Osteocyte (in vitro differentiated cells): Measurements from ENCODE around the gene GIPC2. TPM values are rescaled to one million over a fixed set of nuclear protein-coding genes. Genes with fewer than 3 reads are reported as not detected.

ENCODE experiments used
- DNase-seq: peaks from one replicate; pipeline ENCODE4 v3.0.0; 2021; ENCODE audit warnings: mixed read lengths; ENCODE audit not compliant: unreplicated experiment; ENCODE audit errors: extremely low spot score
- H3K27ac Mint-ChIP-seq: one replicate; pipeline ENCODE4 v1.8.0; 2021; ENCODE audit warnings: mild to moderate bottlenecking, mixed read lengths; ENCODE audit not compliant: unreplicated experiment
- H3K27me3 Mint-ChIP-seq: one replicate; pipeline ENCODE4 v1.8.0; 2021; ENCODE audit warnings: mixed read lengths; ENCODE audit not compliant: unreplicated experiment
- H3K36me3 Mint-ChIP-seq: one replicate; pipeline ENCODE4 v1.8.0; 2021; ENCODE audit warnings: mixed read lengths; ENCODE audit not compliant: unreplicated experiment
- H3K4me1 Mint-ChIP-seq: one replicate; pipeline ENCODE4 v1.8.0; 2021; ENCODE audit warnings: mixed read lengths; ENCODE audit not compliant: unreplicated experiment
- H3K4me3 Mint-ChIP-seq: one replicate; pipeline ENCODE4 v1.8.0; 2021; ENCODE audit warnings: mild to moderate bottlenecking, moderate library complexity, mixed read lengths; ENCODE audit not compliant: unreplicated experiment
- H3K9me3 Mint-ChIP-seq: one replicate; pipeline ENCODE4 v1.8.0; 2021; ENCODE audit warnings: mixed read lengths; ENCODE audit not compliant: unreplicated experiment
- total RNA-seq: library from RNA; stranded (reverse); gene quantifications from 2 replicates; pipeline ENCODE4 v1.2.1, GENCODE V29; 2021
- TF ChIP-seq, protein P1 (sequence below): fragments of 200-600 bp; sonication (generic); IDR thresholded peaks from 2 replicates; pipeline ENCODE4 v1.5.0; 2021; ENCODE audit warnings: antibody characterized with exemption, mild to moderate bottlenecking, moderate library complexity

The GIPC2 gene
- total RNA-seq, 1 donor from 2014 or later: 0.08 TPM

DNA sequence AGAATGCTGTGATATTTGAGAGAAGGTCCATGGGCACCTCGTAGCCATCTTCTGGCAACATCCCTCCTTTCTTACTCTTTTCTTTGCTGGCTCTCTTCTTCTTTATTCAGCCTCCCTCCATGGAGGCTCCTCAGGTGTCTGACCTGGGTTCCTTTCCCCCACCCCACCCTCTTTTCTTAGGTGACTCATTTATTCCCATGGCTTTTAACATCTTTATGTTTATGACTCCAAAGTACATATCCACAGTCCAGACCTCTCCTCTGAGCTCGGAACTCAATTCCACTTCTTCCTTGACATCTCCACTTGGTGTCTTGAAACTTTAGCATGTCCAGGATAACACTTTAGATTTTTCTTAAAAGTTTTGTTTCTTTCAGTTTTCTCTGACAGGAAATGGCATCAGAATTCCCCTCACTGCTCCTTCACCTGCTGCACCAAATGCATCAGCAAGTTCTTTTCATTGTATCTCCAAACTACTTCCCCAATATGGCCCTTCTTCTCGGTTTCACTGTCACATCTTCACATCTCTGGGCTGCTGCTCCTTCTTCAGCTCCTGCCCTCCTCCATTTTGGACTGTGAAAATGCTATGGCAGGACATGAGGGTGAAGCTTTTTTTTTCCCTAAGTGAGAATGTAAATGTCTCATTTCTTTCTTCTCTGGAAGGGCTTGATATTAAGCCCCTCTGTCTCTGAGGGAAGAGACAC is 95.9 kb downstream of the GIPC2 start:
- H3K4me1 Mint-ChIP-seq: peaks cover 2% of the 10 kb centered on the region
- no peaks in the 10 kb centered on the region for H3K9me3 Mint-ChIP-seq
- H3K27ac Mint-ChIP-seq: no peak overlapping the region
- no peak overlapping the region for H3K4me3 Mint-ChIP-seq
- H3K36me3 Mint-ChIP-seq: no peaks in the 10 kb centered on the region
- peaks cover 12% of the 10 kb centered on the region for H3K27me3 Mint-ChIP-seq
- TF ChIP-seq, protein P1, sequence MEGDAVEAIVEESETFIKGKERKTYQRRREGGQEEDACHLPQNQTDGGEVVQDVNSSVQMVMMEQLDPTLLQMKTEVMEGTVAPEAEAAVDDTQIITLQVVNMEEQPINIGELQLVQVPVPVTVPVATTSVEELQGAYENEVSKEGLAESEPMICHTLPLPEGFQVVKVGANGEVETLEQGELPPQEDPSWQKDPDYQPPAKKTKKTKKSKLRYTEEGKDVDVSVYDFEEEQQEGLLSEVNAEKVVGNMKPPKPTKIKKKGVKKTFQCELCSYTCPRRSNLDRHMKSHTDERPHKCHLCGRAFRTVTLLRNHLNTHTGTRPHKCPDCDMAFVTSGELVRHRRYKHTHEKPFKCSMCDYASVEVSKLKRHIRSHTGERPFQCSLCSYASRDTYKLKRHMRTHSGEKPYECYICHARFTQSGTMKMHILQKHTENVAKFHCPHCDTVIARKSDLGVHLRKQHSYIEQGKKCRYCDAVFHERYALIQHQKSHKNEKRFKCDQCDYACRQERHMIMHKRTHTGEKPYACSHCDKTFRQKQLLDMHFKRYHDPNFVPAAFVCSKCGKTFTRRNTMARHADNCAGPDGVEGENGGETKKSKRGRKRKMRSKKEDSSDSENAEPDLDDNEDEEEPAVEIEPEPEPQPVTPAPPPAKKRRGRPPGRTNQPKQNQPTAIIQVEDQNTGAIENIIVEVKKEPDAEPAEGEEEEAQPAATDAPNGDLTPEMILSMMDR: no peak
- no peak for DNase-seq

DNA sequence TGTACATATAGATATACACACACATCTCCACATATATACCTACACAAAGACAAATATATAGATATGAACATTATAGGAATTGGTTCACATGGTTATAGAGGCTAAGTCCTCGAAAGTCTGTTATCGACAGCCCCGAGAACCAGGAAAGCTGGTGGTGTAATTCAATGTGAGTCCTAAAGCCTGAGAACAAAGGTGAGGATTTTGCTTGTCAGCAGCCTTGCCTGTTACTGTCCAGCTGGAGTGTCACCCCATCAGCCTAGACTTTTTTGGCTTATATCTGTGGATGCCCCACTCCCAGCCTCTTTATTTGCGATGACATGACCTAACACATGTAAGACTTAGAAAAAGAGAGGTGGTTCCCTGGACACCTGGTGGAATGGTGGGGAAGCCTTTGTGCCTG is 97.0 kb downstream of the GIPC2 start:
- TF ChIP-seq, protein P1: no peak
- Mint-ChIP-seq H3K36me3 (no peaks in the 10 kb centered on the region), H3K27me3 (peaks cover 20% of the 10 kb centered on the region), H3K4me3 (no peak overlapping the region), H3K27ac (no peak overlapping the region), H3K9me3 (no peaks in the 10 kb centered on the region), H3K4me1 (peaks cover 2% of the 10 kb centered on the region)
- no peak for DNase-seq

DNA sequence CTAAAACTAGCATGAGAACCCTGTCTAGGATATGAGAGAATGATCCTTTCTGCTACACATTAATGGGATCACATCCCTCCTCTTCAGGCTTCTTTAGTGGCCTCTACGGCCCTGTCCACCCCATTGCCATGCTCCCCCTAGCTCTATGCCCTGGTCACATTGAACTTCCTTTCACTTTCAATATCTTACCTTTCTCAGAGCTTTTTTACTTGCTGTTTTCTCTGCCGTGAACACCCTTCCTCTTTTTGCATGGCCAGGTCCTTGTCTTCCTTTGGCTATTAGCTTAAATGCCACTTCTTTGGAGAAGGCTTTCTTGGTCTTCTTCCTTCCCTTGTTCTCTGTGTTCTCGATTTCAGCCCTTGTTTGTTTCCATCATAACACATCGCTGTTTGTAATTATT is 97.4 kb downstream of the GIPC2 start:
- Mint-ChIP-seq H3K4me1 (peaks cover 2% of the 10 kb centered on the region), H3K27ac (no peak overlapping the region), H3K27me3 (peaks cover 23% of the 10 kb centered on the region), H3K9me3 (no peaks in the 10 kb centered on the region), H3K36me3 (no peaks in the 10 kb centered on the region), H3K4me3 (no peak overlapping the region)
- no peak for DNase-seq
- TF ChIP-seq, protein P1: no peak

DNA sequence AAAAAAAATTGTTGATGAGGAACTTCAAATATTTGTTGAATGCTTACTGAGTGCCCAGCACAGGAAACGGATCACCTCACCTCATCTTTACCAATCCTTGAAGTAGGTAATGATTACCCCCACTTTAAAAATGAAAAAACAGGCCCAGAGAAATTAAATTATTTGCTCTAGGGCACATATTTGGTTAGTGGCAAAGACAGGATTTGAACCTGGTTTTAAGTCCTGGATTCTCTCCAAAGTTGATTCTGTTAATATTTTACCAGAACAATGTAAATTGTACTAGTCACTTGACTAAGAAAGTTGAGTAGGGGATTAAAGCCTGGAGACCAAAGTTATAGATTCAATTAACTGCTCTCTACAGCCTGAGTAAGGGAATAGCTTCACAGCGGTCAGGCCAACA is 97.9 kb downstream of the GIPC2 start:
- peaks cover 29% of the 10 kb centered on the region for H3K27me3 Mint-ChIP-seq
- no peaks in the 10 kb centered on the region for H3K36me3 Mint-ChIP-seq
- TF ChIP-seq, protein P1: no peak
- peaks cover 4% of the 10 kb centered on the region for H3K9me3 Mint-ChIP-seq
- no peak for DNase-seq
- peaks cover 2% of the 10 kb centered on the region for H3K4me1 Mint-ChIP-seq
- H3K4me3 Mint-ChIP-seq: no peak overlapping the region
- H3K27ac Mint-ChIP-seq: no peak overlapping the region

DNA sequence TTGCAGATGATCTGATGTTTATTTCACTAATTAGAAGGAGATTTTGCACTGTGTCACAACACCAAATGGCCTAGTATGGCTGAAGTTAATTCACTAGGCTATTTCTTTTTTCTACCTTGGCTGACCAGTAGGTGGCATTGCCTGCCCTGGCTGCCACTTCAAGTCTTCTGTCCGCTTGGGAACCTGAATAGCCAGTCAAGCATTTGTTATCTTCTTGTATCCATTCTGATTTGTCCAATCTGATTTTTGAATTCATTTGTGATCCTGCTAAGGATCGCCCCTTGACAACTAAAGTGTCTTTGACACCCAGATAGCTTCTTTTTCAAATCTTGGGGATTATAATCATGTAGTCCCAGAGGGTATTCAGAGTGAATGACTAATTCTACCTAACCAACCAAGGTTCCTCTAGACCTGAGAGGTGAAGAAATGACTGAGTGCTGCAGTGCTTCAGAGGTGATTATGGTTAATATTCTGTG is 99.4 kb downstream of the GIPC2 start:
- no peaks in the 10 kb centered on the region for H3K36me3 Mint-ChIP-seq
- no peak overlapping the region for H3K4me3 Mint-ChIP-seq
- peaks cover 33% of the 10 kb centered on the region for H3K27me3 Mint-ChIP-seq
- TF ChIP-seq, protein P1: peak; percentile 94
- no peak for DNase-seq
- H3K27ac Mint-ChIP-seq: no peak overlapping the region
- peaks cover 2% of the 10 kb centered on the region for H3K4me1 Mint-ChIP-seq
- H3K9me3 Mint-ChIP-seq: peaks cover 8% of the 10 kb centered on the region
